ENCODE measurements around the gene ZAP70.
A peak's percentile ranks its signal among the peaks of the same experiment; 100 is the strongest.

Gene ZAP70

DNA sequence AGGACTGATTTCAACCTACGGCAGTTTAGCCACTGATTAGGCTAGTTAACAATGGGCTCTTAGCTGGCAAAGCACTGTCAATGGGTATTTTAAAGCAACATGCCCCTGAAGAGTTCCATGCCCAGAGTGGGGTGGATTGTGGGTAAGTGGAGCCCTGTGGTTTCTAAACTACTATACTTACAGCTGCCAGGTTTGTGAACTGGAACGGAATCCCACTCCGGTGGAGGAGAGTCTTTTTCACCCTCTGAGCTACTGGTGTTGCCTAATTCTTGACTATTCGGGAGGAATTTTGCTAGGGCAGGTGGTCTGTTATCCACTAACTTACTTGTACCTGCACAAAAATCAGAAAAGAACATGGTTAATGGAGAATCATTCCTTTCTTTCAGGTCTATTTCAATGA lies 52.6 kb downstream of the ZAP70 start:
- H3K4me3 ChIP-seq (ENCODE audit: low read depth, low read length), result no peak overlapping the region
- TF ChIP-seq CTCF (IDR thresholded peaks at IDR 0.05; ENCODE audit: low read depth, low read length), result no peak

DNA sequence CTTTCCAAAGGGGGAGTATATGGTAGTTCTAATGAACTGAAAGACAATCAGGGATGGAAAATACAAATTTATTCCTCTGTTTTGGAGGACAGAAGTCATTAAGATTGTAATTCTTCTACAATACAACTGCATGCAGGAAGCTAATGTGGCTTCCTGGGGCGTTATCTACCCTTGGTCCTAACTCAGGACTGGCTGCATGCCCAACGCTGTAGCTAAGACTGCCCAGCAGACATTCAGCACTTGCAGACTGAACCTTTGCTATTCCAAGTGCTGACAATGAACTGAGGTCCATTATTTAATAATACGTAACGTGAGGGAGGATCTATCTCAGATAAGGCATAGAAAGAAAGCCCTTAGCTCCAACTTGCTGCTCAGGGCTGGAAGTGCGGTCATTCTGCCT lies 53.2 kb downstream of the ZAP70 start:
- no peak for TF ChIP-seq CTCF (IDR thresholded peaks at IDR 0.05; ENCODE audit: low read depth, low read length)

GRCh38 chr2:97769308-97769707 lies 55.9 kb downstream of the ZAP70 start:
- H3K4me3 ChIP-seq (ENCODE audit: low read depth, low read length), result no peak overlapping the region
- TF ChIP-seq CTCF (IDR thresholded peaks at IDR 0.05; ENCODE audit: low read depth, low read length), result no peak

More for the DNA sequence above, 53.2 kb downstream of the ZAP70 start:
- no peak overlapping the region for H3K4me3 ChIP-seq (ENCODE audit: low read depth, low read length)

GRCh38 chr2:97769711-97770110 lies 56.3 kb downstream of the ZAP70 start:
- no peak overlapping the region for H3K4me3 ChIP-seq (ENCODE audit: low read depth, low read length)
- no peak for TF ChIP-seq CTCF (IDR thresholded peaks at IDR 0.05; ENCODE audit: low read depth, low read length)

GRCh38 chr2:97770445-97770844 lies 57.1 kb downstream of the ZAP70 start:
- no peak for TF ChIP-seq CTCF (IDR thresholded peaks at IDR 0.05; ENCODE audit: low read depth, low read length)
- H3K4me3 ChIP-seq (ENCODE audit: low read depth, low read length), result no peak overlapping the region

DNA sequence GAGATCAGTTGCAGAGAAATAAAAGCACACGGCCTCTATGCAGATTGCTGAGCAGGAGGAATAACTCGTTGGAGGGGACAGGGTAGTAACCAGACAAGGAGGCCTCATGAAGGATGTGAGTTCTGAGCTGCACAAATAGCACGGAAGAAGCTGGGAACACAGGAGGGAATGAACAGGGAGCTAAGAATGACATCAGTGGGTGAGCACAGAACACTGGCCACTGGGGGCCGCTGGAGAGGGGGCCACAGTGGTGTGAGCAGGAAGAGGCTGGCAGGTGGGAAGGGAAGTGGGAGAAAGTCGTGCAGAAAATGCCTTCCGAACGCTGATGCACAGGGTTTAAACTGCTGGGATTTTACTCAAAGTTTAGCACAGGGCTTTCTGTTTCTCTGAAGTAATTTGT lies 61.0 kb downstream of the ZAP70 start:
- TF ChIP-seq CTCF (IDR thresholded peaks at IDR 0.05; ENCODE audit: low read depth, low read length), result 0 out of 2 replicates have a peak, but pooled peaks have one; percentile 29
- H3K4me3 ChIP-seq (ENCODE audit: low read depth, low read length), result no peak overlapping the region

GRCh38 chr2:97775074-97775473 lies 61.7 kb downstream of the ZAP70 start:
- no peak for TF ChIP-seq CTCF (IDR thresholded peaks at IDR 0.05; ENCODE audit: low read depth, low read length)
- no peak overlapping the region for H3K4me3 ChIP-seq (ENCODE audit: low read depth, low read length)

Measured in WI38 (cell line).